Stimulated activated CD4-positive, alpha-beta T cell treated with anti-CD3 and anti-CD28 coated beads, Interleukin-1b, Interleukin-23, amount 100 ng/mL, for 4 hours (primary cell): ENCODE data around the gene EPHB2.

Experiments used
- DNase-seq, 2 donors: peaks; one replicate each; pipeline ENCODE4 v3.0.0-alpha.2; 2020; ENCODE audit warnings: low read depth in 2 of 2

The EPHB2 gene

GRCh38 chr1:22780696-22781095, 70.1 kb downstream of the EPHB2 start:
- DNase-seq: no peak

- DNase-seq: no peak
Measured at GRCh38 chr1:22781483-22781882, 70.8 kb downstream of the EPHB2 start.

DNA sequence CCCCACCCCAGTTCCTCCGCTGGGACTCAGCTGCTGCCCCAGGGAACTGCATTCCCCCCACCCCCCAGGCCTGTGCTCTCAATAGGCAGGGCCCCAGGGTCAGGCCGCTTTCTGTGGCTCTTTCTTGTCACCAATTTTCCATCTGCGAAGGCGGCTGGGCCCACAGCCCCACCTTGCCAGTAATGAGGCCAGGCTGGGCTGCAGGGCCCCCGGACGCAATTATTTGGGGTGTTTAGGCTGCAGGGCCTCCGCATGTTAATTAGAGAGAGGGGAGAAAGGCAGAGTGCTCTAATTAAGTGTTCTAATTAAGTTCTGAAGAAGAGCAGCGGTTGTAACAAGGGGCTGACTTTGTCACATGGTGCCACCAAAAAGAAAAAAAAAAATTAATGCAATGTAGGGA, 71.8 kb downstream of the EPHB2 start:
- no peak for DNase-seq

DNA sequence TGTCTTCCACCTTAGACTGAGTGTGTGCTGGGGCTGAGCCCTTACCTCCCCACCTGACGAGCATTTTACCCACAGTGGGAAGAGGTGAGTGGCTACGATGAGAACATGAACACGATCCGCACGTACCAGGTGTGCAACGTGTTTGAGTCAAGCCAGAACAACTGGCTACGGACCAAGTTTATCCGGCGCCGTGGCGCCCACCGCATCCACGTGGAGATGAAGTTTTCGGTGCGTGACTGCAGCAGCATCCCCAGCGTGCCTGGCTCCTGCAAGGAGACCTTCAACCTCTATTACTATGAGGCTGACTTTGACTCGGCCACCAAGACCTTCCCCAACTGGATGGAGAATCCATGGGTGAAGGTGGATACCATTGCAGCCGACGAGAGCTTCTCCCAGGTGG, 73.7 kb downstream of the EPHB2 start:
- DNase-seq: no peak

GRCh38 chr1:22784737-22785136, 74.1 kb downstream of the EPHB2 start:
- DNase-seq: no peak

GRCh38 chr1:22786101-22786500, 75.5 kb downstream of the EPHB2 start:
- no peak for DNase-seq

DNA sequence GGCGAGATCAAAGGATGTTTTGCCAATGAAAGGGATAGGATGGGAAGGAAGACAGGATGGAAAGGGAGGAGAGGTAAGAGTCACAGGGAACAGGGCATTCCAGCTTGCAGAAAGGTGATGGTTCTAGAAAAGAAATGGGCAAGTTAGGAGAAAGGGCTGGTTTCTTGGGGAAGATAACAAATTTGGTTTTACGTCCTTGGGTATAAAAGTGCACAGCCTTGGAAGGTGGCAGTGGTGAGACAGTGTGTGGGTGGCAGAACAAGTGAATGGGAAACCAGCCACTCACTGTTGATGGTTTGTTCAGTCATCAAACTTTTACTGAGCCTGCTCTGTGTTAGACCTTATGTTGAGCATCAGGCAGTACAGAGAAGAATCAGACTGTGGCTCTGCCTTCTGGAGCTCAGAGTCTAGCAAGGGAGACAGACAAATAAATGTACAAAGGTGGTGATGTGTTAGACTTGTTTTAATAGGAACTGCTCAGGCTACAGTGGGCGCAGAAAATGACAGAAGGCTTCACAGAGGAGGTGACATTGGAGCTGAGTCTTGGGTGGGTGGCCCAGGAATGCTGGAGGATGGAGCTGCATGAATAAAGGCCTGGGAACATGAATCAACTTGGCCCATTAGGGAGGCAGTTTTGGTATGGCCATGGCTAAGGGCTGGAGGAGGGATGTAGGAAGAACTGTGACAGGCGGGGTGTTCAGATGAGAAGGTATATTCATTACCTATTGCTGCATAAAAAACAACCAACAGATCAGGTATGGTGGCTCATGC, 76.3 kb downstream of the EPHB2 start:
- no peak for DNase-seq

- DNase-seq: no peak
Measured at GRCh38 chr1:22787636-22788035, 77.0 kb downstream of the EPHB2 start.

GRCh38 chr1:22788254-22788661, 77.6 kb downstream of the EPHB2 start:
- no peak for DNase-seq

DNA sequence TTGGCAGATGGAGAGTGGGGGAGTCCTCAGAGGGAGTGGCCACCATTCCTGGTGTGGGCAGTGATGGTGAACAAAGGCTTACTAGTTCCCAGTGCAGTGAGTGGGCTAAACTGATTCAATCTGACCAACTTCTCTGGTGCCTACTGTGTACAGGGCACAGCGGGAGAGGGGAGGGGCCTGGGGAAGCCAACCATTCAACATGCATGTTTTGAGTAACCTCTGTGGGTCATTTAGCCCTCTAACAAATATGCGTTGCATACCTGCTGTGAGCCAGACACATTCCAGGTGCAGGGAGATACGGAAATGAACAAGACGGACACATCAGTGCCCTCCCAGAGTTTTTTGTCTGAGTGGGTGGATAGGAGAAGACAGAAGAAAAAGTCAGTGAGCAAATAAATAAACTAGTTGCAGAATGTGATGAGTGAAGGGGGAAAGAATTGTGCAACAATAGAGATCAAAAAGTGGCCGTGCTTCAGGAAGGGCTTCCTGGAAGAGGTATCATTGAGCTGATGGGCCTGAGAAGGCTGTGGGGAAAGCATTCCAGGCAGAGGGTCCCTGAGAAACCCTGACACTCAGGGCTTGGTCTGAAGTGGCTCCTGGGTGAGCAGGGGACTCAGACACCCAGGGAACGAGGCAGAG, 78.8 kb downstream of the EPHB2 start:
- DNase-seq: no peak

DNA sequence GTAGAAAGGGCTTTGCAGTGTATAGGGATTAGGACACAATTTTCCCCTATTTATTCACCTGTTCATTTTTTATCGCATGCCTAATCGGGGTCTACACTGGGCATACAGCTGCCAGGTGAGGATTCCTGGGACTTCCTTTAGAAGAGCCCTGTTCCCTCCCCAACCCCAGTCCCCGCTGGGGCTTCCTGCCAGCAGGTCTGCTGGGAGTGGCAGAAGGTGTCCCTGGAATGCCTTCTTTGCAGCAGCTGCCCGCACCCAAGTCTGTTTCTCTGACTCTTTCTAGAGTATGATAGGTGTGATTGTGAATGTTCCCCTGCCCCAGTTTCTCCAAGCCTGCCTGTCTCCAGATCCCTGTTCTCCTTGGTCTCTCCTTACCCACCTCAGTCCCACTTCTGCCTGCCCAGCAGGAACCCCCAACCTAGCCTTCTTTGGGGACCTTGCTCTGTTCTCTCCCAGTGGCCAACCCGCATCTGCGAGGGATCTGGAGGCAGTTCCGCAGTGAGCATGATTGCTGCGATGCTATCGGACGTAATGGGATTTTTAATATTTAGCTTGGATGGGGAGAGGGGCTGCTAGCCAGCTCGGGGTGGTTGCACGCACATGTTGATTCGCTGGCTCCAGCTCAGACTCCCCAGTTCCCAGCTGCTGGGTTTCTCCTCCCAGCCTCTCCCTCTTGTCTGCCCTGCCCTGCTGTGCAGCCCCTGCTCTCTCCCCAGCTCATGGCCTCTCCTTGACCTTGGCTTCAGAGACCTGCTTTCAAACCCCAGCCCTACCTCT, 79.8 kb downstream of the EPHB2 start:
- DNase-seq: no peak

GRCh38 chr1:22791831-22792347, 81.2 kb downstream of the EPHB2 start:
- DNase-seq: no peak

DNA sequence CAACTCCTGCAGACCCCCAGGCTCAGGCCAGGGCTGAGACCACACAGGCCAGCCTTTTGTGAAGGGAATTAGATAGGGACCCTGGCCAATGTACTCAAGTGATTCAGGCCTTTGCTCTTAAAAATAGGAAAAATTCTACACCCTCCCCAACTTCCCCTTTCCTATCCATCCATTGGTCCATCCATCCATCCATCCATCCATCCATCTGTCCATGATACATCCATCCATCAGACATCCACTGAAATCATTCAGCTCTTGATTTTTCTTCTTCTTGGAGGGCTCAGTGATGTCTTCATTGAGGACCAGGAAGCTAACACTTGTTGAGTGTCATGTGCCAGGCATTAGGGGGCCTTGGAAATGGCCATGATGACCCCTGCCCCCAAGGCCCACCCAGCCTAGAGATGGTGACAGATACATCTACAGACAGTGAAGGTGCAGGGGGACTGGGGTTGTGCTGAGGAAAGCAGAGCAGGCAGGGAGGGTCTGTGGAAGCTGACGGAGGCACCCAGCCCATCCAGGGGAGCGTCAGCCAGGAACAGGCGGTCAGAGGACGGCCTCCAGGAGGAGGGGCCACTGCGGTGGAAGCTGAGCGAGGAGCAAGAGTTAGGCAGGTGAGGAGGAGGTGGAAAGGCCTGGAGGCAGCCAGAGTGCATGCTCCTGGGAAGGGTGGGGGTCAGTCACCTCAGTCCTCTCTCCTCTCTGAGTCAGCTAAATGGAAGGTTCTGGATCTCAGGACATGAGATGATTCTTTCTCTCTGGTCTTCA, 81.9 kb downstream of the EPHB2 start:
- no peak for DNase-seq

GRCh38 chr1:22793647-22794046, 83.0 kb downstream of the EPHB2 start:
- DNase-seq: no peak

DNA sequence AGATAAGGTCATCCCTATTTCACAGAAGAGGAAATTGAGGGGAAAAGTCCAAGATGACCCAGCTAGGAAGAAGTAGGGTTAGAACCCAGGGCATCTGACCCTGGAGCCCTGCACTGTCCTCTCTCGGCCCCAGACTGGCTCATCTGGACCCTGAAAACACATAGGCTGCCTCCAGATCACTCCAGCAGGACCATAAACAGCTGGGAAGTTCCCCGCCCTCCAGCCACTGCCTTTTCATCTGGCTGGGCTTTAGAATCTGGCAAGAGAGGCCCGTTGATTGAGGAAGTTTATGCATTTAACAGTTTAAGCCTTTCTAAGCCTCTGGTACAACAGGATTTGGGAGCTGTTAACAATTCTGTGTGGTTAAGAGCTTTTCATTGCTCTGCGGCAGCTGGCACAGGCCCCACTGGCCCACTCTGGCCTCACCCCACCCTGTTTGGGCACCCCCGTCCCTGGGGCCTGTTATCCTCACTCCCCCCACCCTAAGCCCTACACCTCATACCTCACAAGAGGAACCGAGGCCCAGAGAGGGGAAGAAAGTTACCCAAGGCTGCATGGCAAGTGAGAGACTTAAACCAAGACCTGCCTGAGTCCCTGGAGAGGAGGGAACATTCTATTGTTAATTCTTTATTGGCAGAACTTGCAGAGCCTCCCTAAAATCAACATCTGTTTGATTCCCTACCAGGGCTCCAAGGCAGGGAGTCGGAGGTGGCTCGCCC, 84.2 kb downstream of the EPHB2 start:
- DNase-seq: no peak

- no peak for DNase-seq
Measured at GRCh38 chr1:22795366-22795714, 84.7 kb downstream of the EPHB2 start.

- no peak for DNase-seq
Measured at GRCh38 chr1:22796642-22797041, 86.0 kb downstream of the EPHB2 start.

- no peak for DNase-seq
Measured at GRCh38 chr1:22798083-22798482, 87.4 kb downstream of the EPHB2 start.

DNA sequence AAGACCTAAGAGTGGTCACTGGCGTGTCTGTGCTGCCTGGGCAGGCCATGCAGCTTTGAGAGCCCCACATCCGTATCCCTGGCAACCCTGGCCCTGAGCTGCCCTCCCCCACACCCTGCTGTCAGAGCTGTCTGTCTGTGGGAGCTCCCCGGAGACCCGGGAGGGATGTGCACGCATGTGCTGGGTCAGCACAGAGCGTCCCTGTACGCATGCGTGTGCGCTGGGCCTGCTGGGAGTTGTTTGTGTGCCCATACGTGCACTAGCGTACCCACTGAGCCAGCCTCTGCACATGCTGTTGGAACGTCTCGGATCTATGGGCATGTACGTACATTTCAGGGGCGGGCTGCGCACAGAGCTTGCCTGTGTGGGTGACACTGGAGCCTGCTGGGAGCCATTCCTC, 89.3 kb downstream of the EPHB2 start:
- DNase-seq: no peak

DNA sequence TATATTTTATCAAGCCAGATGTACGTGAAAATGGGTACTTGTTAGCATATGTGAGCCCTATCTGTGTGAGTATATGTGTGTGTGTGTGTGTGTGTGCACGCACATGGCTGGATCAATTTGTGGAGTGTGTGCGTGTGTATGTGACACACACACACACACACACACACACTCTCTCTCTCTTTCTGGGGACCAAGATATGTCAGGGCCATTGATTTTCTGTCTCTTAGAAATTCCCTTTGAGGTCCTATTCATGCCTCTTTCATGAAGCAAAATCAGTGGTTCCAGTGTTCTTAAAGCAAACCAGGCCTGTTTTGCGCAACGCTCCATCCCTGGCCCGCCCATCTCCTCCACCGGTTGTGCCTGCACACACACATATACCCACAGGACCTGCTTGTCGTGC, 90.0 kb downstream of the EPHB2 start:
- DNase-seq: no peak

DNA sequence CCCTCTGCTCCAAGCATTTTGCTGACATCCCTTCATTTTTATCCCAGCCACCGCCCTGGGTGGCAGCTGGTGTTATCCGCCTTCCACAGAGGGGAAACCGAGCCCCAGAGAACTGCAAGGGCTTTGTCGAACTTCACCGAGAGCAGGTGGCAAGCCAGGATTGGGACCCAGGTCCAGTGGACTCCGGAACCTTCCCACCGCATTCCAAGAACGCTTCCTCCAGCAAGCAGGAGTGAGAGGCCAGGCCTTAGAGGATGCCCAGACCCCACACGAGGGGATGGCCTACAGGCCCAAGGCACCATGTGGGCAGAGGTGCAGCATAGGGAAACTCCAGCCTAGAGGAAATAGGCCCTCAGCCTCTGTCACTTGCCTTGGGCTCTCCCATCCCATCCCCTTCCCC, 90.7 kb downstream of the EPHB2 start:
- no peak for DNase-seq
